Measurements from ENCODE around the gene HECA. TPM values are rescaled to one million over a fixed set of nuclear protein-coding genes. Genes with fewer than 3 reads are reported as not detected.

The HECA gene
- total and polyA plus RNA-seq, 4 donors, result 2.3 to 11.1 (median 5.9) TPM

DNA sequence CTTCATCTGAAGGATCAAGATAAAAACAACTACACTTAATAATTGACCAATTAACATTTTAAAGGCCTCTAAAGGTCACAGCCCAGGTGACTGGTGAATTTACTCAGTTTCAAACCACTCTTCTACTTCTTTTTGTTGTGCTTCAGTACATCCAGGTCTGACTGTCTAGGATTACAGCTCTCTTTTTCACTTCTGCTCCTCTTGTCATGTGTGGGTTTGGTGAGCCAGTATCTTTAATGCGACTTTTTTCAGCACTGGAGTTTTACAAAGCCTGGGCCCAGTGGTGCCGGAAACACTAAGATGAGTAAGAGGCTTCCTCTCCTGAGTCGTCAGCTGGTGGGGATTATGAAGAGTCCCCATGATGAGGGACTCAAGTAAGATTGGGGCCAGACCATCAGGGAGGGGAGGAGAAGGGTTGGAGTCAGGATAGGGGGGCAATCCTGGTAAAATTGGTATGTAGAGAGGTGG lies 27.0 kb downstream of the HECA start:
- WGBS, result 76% methylated on average over 3 of the region's 3 CpGs
- H3K27me3 ChIP-seq (ENCODE audit: control insufficient read depth in 4 of 4, insufficient read depth in 4 of 4, low read length in 3 of 4), result no peaks in the 10 kb centered on the region
- no peaks in the 10 kb centered on the region for H3K9me3 ChIP-seq (ENCODE audit: control insufficient read depth in 4 of 4, low read length in 3 of 4)
- DNase-seq (ENCODE audit: low spot score), result no peak
- H3K36me3 ChIP-seq (ENCODE audit: control insufficient read depth in 4 of 4, insufficient read depth in 3 of 4, low read depth in 1 of 4, low read length in 3 of 4), result peaks cover 0 to 2% (median 2%) of the 10 kb centered on the region in 4 donors
- H3K27ac ChIP-seq (ENCODE audit: low read depth in 1 of 2, low read length in 2 of 2), result no peak overlapping the region
- TF ChIP-seq RXRA (IDR thresholded peaks at IDR 0.05) (no peak), FOXA2 (IDR thresholded peaks at IDR 0.05) (no peak), GABPA (IDR thresholded peaks at IDR 0.05 in 1 of 2, conservative IDR thresholded peaks at IDR 0.05 in 1 of 2) (no peak), SP1 (IDR thresholded peaks at IDR 0.05) (no peak), FOXA1 (IDR thresholded peaks at IDR 0.05) (no peak), EGR1 (IDR thresholded peaks at IDR 0.05; ENCODE audit: low read depth in 2 of 2) (no peak), YY1 (IDR thresholded peaks at IDR 0.05) (no peak), JUND (IDR thresholded peaks at IDR 0.05) (no peak), NR2F2 (IDR thresholded peaks at IDR 0.05) (no peak), RAD21 (IDR thresholded peaks at IDR 0.05) (no peak), HNF4A (conservative IDR thresholded peaks at IDR 0.05) (no peak), HNF4G (IDR thresholded peaks at IDR 0.05) (no peak)
- TF ChIP-seq, protein P1, sequence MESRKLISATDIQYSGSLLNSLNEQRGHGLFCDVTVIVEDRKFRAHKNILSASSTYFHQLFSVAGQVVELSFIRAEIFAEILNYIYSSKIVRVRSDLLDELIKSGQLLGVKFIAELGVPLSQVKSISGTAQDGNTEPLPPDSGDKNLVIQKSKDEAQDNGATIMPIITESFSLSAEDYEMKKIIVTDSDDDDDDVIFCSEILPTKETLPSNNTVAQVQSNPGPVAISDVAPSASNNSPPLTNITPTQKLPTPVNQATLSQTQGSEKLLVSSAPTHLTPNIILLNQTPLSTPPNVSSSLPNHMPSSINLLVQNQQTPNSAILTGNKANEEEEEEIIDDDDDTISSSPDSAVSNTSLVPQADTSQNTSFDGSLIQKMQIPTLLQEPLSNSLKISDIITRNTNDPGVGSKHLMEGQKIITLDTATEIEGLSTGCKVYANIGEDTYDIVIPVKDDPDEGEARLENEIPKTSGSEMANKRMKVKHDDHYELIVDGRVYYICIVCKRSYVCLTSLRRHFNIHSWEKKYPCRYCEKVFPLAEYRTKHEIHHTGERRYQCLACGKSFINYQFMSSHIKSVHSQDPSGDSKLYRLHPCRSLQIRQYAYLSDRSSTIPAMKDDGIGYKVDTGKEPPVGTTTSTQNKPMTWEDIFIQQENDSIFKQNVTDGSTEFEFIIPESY (IDR thresholded peaks at IDR 0.05), result no peak
- TF ChIP-seq, protein P2, sequence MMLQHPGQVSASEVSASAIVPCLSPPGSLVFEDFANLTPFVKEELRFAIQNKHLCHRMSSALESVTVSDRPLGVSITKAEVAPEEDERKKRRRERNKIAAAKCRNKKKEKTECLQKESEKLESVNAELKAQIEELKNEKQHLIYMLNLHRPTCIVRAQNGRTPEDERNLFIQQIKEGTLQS (IDR thresholded peaks at IDR 0.05), result no peak
- TF ChIP-seq, protein P3, sequence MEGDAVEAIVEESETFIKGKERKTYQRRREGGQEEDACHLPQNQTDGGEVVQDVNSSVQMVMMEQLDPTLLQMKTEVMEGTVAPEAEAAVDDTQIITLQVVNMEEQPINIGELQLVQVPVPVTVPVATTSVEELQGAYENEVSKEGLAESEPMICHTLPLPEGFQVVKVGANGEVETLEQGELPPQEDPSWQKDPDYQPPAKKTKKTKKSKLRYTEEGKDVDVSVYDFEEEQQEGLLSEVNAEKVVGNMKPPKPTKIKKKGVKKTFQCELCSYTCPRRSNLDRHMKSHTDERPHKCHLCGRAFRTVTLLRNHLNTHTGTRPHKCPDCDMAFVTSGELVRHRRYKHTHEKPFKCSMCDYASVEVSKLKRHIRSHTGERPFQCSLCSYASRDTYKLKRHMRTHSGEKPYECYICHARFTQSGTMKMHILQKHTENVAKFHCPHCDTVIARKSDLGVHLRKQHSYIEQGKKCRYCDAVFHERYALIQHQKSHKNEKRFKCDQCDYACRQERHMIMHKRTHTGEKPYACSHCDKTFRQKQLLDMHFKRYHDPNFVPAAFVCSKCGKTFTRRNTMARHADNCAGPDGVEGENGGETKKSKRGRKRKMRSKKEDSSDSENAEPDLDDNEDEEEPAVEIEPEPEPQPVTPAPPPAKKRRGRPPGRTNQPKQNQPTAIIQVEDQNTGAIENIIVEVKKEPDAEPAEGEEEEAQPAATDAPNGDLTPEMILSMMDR (IDR thresholded peaks at IDR 0.05; ENCODE audit: low read depth, low read length, missing input control), result no peak
- TF ChIP-seq, protein P4, sequence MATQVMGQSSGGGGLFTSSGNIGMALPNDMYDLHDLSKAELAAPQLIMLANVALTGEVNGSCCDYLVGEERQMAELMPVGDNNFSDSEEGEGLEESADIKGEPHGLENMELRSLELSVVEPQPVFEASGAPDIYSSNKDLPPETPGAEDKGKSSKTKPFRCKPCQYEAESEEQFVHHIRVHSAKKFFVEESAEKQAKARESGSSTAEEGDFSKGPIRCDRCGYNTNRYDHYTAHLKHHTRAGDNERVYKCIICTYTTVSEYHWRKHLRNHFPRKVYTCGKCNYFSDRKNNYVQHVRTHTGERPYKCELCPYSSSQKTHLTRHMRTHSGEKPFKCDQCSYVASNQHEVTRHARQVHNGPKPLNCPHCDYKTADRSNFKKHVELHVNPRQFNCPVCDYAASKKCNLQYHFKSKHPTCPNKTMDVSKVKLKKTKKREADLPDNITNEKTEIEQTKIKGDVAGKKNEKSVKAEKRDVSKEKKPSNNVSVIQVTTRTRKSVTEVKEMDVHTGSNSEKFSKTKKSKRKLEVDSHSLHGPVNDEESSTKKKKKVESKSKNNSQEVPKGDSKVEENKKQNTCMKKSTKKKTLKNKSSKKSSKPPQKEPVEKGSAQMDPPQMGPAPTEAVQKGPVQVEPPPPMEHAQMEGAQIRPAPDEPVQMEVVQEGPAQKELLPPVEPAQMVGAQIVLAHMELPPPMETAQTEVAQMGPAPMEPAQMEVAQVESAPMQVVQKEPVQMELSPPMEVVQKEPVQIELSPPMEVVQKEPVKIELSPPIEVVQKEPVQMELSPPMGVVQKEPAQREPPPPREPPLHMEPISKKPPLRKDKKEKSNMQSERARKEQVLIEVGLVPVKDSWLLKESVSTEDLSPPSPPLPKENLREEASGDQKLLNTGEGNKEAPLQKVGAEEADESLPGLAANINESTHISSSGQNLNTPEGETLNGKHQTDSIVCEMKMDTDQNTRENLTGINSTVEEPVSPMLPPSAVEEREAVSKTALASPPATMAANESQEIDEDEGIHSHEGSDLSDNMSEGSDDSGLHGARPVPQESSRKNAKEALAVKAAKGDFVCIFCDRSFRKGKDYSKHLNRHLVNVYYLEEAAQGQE (IDR thresholded peaks at IDR 0.05), result no peak
- TF ChIP-seq, protein P5, sequence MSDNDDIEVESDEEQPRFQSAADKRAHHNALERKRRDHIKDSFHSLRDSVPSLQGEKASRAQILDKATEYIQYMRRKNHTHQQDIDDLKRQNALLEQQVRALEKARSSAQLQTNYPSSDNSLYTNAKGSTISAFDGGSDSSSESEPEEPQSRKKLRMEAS (IDR thresholded peaks at IDR 0.05), result no peak
- H3K9ac ChIP-seq (ENCODE audit: low read depth in 1 of 2, low read length in 2 of 2), result no peak overlapping the region
- H3K4me1 ChIP-seq (ENCODE audit: control insufficient read depth in 4 of 4, insufficient read depth in 4 of 4, low read length in 3 of 4), result no peaks in the 10 kb centered on the region
- H3K4me3 ChIP-seq (ENCODE audit: low read depth in 1 of 3, low read length in 3 of 3), result no peak overlapping the region
